ACC112 (cell line): ENCODE measurements around the gene LRCH1.

ENCODE experiments used
- H2AFZ ChIP-seq: fragments of 200-600 bp; sonication (generic); one replicate; pipeline ENCODE4 v1.6.0; 2017; ENCODE audit warnings: antibody characterized with exemption, low read length; ENCODE audit not compliant: unreplicated experiment
- H3K27ac ChIP-seq: fragments of 200-600 bp; sonication (generic); 2 replicates; pipeline ENCODE4 v1.5.1; 2014; ENCODE audit warnings: low read depth, mild to moderate bottlenecking, antibody characterized with exemption, low read length, moderate library complexity
- H3K27me3 ChIP-seq: fragments of 200-600 bp; sonication (generic); 2 replicates; pipeline ENCODE4 v1.6.1; 2014; ENCODE audit warnings: mild to moderate bottlenecking, antibody characterized with exemption, low read length, moderate library complexity, mixed read lengths; ENCODE audit not compliant: insufficient read depth
- H3K36me3 ChIP-seq: fragments of 200-600 bp; sonication (generic); 2 replicates; pipeline ENCODE4 v1.6.1; 2016; ENCODE audit warnings: mild to moderate bottlenecking, antibody characterized with exemption, low read length, moderate library complexity, mixed read lengths; ENCODE audit not compliant: insufficient read depth
- H3K4me1 ChIP-seq: fragments of 200-600 bp; sonication (generic); one replicate; pipeline ENCODE4 v1.6.1; 2016; ENCODE audit warnings: low read length, mixed read lengths; ENCODE audit not compliant: insufficient read depth, unreplicated experiment, control insufficient read depth
- H3K4me3 ChIP-seq: fragments of 200-600 bp; sonication (generic); 2 replicates; pipeline ENCODE4 v1.5.1; 2014; ENCODE audit warnings: mild to moderate bottlenecking, low read depth, low read length
- H3K79me2 ChIP-seq: fragments of 200-600 bp; sonication (generic); one replicate; pipeline ENCODE4 v1.6.0; 2016; ENCODE audit warnings: low read length; ENCODE audit not compliant: control insufficient read depth, unreplicated experiment, insufficient read depth

The LRCH1 gene

GRCh38 chr13:46562152-46562551, 9.2 kb downstream of the LRCH1 start:
- Histone ChIP-seq H3K4me3 (no peak overlapping the region), H3K79me2 (peaks cover 84% of the 10 kb centered on the region), H3K4me1 (peaks cover 19% of the 10 kb centered on the region), H3K27me3 (no peaks in the 10 kb centered on the region), H2AFZ (no peak overlapping the region), H3K27ac (no peak overlapping the region), H3K36me3 (no peaks in the 10 kb centered on the region)

GRCh38 chr13:46562581-46562980, 9.6 kb downstream of the LRCH1 start:
- H3K4me3 ChIP-seq, result no peak overlapping the region
- no peaks in the 10 kb centered on the region for H3K27me3 ChIP-seq
- peaks cover 19% of the 10 kb centered on the region for H3K4me1 ChIP-seq
- peaks cover 86% of the 10 kb centered on the region for H3K79me2 ChIP-seq
- no peaks in the 10 kb centered on the region for H3K36me3 ChIP-seq
- H3K27ac ChIP-seq, result no peak overlapping the region
- H2AFZ ChIP-seq, result no peak overlapping the region

- Histone ChIP-seq H2AFZ (no peak overlapping the region), H3K79me2 (peaks cover 91% of the 10 kb centered on the region), H3K27ac (no peak overlapping the region), H3K4me3 (no peak overlapping the region), H3K27me3 (no peaks in the 10 kb centered on the region), H3K4me1 (peaks cover 9% of the 10 kb centered on the region), H3K36me3 (no peaks in the 10 kb centered on the region)
These were observed 13.1 kb downstream of the LRCH1 start for GRCh38 chr13:46565808-46566750.

GRCh38 chr13:46567671-46568070, 14.7 kb downstream of the LRCH1 start:
- no peak overlapping the region for H3K27ac ChIP-seq
- H3K4me3 ChIP-seq, result no peak overlapping the region
- no peaks in the 10 kb centered on the region for H3K36me3 ChIP-seq
- no peak overlapping the region for H2AFZ ChIP-seq
- no peaks in the 10 kb centered on the region for H3K4me1 ChIP-seq
- H3K27me3 ChIP-seq, result no peaks in the 10 kb centered on the region
- peaks cover 90% of the 10 kb centered on the region for H3K79me2 ChIP-seq

- Histone ChIP-seq H3K79me2 (peaks cover 79% of the 10 kb centered on the region), H3K4me3 (no peak overlapping the region), H3K27ac (no peak overlapping the region), H3K27me3 (no peaks in the 10 kb centered on the region), H2AFZ (no peak overlapping the region), H3K36me3 (no peaks in the 10 kb centered on the region), H3K4me1 (no peaks in the 10 kb centered on the region)
These were observed 16.5 kb downstream of the LRCH1 start for GRCh38 chr13:46569456-46569855.

- Histone ChIP-seq H3K27ac (no peak overlapping the region), H2AFZ (no peak overlapping the region), H3K36me3 (no peaks in the 10 kb centered on the region), H3K4me1 (peaks cover 6% of the 10 kb centered on the region), H3K27me3 (no peaks in the 10 kb centered on the region), H3K4me3 (no peak overlapping the region), H3K79me2 (peaks cover 72% of the 10 kb centered on the region)
These were observed 17.3 kb downstream of the LRCH1 start for GRCh38 chr13:46570273-46570672.

- H3K4me1 ChIP-seq, result peaks cover 17% of the 10 kb centered on the region
These were observed 18.4 kb downstream of the LRCH1 start for GRCh38 chr13:46571189-46571908.

GRCh38 chr13:46571909-46572595, 19.1 kb downstream of the LRCH1 start:
- H3K36me3 ChIP-seq, result no peaks in the 10 kb centered on the region
- no peak overlapping the region for H3K27ac ChIP-seq
- no peak overlapping the region for H3K4me3 ChIP-seq
- no peaks in the 10 kb centered on the region for H3K27me3 ChIP-seq
- peaks cover 67% of the 10 kb centered on the region for H3K79me2 ChIP-seq
- H2AFZ ChIP-seq, result no peak overlapping the region
- H3K4me1 ChIP-seq, result peaks cover 18% of the 10 kb centered on the region

More at GRCh38 chr13:46571189-46571908, 18.4 kb downstream of the LRCH1 start:
- H3K27ac ChIP-seq, result no peak overlapping the region
- H3K4me3 ChIP-seq, result no peak overlapping the region
- H2AFZ ChIP-seq, result no peak overlapping the region
- no peaks in the 10 kb centered on the region for H3K27me3 ChIP-seq
- H3K36me3 ChIP-seq, result no peaks in the 10 kb centered on the region
- H3K79me2 ChIP-seq, result peaks cover 68% of the 10 kb centered on the region

GRCh38 chr13:46572752-46573431, 19.9 kb downstream of the LRCH1 start:
- H3K4me3 ChIP-seq, result no peak overlapping the region
- H3K79me2 ChIP-seq, result peaks cover 66% of the 10 kb centered on the region
- no peaks in the 10 kb centered on the region for H3K36me3 ChIP-seq
- no peak overlapping the region for H3K27ac ChIP-seq
- peaks cover 18% of the 10 kb centered on the region for H3K4me1 ChIP-seq
- no peaks in the 10 kb centered on the region for H3K27me3 ChIP-seq
- H2AFZ ChIP-seq, result no peak overlapping the region

GRCh38 chr13:46575301-46575771, 22.4 kb downstream of the LRCH1 start:
- H3K27me3 ChIP-seq, result no peaks in the 10 kb centered on the region
- H2AFZ ChIP-seq, result no peak overlapping the region
- peaks cover 18% of the 10 kb centered on the region for H3K4me1 ChIP-seq
- H3K79me2 ChIP-seq, result peaks cover 60% of the 10 kb centered on the region
- H3K4me3 ChIP-seq, result peak overlapping the region; percentile 11; the same call in 1 of the 2 replicates
- no peaks in the 10 kb centered on the region for H3K36me3 ChIP-seq
- peak overlapping the region; percentile 25 for H3K27ac ChIP-seq
